HUES6 (cell line): ENCODE data around the gene ALPL.
"Not testable (repeated sequence)": the region's sequence is repeated elsewhere in the genome, so short reads cannot be mapped to it uniquely, and the experiment has no call there.

ENCODE experiments used
- H3K27ac ChIP-seq: 2 replicates; pipeline ENCODE4 v1.7.0; 2013; ENCODE audit warnings: low read depth, mild to moderate bottlenecking, low read length, inconsistent platforms
- H3K27me3 ChIP-seq: 2 replicates; pipeline ENCODE4 v1.6.1; 2013; ENCODE audit warnings: low read length; ENCODE audit not compliant: control insufficient read depth, insufficient read depth
- H3K36me3 ChIP-seq: 2 replicates; pipeline ENCODE4 v1.6.1; 2013; ENCODE audit warnings: low read length; ENCODE audit not compliant: control insufficient read depth, insufficient read depth
- H3K4me1 ChIP-seq: 2 replicates; pipeline ENCODE4 v1.6.1; 2013; ENCODE audit warnings: low read length; ENCODE audit not compliant: control insufficient read depth, insufficient read depth
- H3K4me3 ChIP-seq: 2 replicates; pipeline ENCODE4 v1.5.1; 2013; ENCODE audit warnings: low read depth, low read length
- H3K9ac ChIP-seq: one replicate; pipeline ENCODE4 v1.6.1; 2013; ENCODE audit warnings: mild to moderate bottlenecking, low read length
- H3K9me3 ChIP-seq: 2 replicates; pipeline ENCODE4 v1.6.1; 2013; ENCODE audit warnings: low read depth, low read length; ENCODE audit not compliant: control insufficient read depth, insufficient read depth

ALPL gene

GRCh38 chr1:21519486-21520070, 10.4 kb downstream of the ALPL start:
- peaks cover 41% of the 10 kb centered on the region for H3K4me1 ChIP-seq
- not testable (repeated sequence) for H3K27me3 ChIP-seq, H3K36me3 ChIP-seq, H3K9me3 ChIP-seq, H3K4me3 ChIP-seq, H3K9ac ChIP-seq
- 0 out of 2 replicates have a peak overlapping the region, but pooled peaks have one; percentile 47 for H3K27ac ChIP-seq

- H3K36me3 ChIP-seq, result no peaks in the 10 kb centered on the region
- H3K9me3 ChIP-seq, result no peaks in the 10 kb centered on the region
- H3K4me3 ChIP-seq, result no peak overlapping the region
- H3K4me1 ChIP-seq, result peaks cover 48% of the 10 kb centered on the region
- no peak overlapping the region for H3K9ac ChIP-seq
- no peaks in the 10 kb centered on the region for H3K27me3 ChIP-seq
- no peak overlapping the region for H3K27ac ChIP-seq
These were observed 11.9 kb downstream of the ALPL start for GRCh38 chr1:21520899-21521716.

GRCh38 chr1:21521717-21522060, 12.5 kb downstream of the ALPL start:
- H3K9me3 ChIP-seq, result no peaks in the 10 kb centered on the region
- H3K36me3 ChIP-seq, result no peaks in the 10 kb centered on the region
- H3K4me3 ChIP-seq, result no peak overlapping the region
- no peak overlapping the region for H3K27ac ChIP-seq
- peaks cover 45% of the 10 kb centered on the region for H3K4me1 ChIP-seq
- H3K27me3 ChIP-seq, result no peaks in the 10 kb centered on the region
- H3K9ac ChIP-seq, result no peak overlapping the region

- no peak overlapping the region for H3K9ac ChIP-seq
- no peaks in the 10 kb centered on the region for H3K27me3 ChIP-seq
- no peaks in the 10 kb centered on the region for H3K9me3 ChIP-seq
- no peak overlapping the region for H3K4me3 ChIP-seq
- H3K27ac ChIP-seq, result no peak overlapping the region
- H3K36me3 ChIP-seq, result no peaks in the 10 kb centered on the region
- peaks cover 43% of the 10 kb centered on the region for H3K4me1 ChIP-seq
These were observed 13.4 kb downstream of the ALPL start for GRCh38 chr1:21522525-21523038.

- Histone ChIP-seq H3K36me3 (no peaks in the 10 kb centered on the region), H3K9ac (no peak overlapping the region), H3K9me3 (no peaks in the 10 kb centered on the region), H3K4me3 (no peak overlapping the region), H3K4me1 (peaks cover 36% of the 10 kb centered on the region), H3K27ac (no peak overlapping the region), H3K27me3 (no peaks in the 10 kb centered on the region)
These were observed 14.1 kb downstream of the ALPL start for GRCh38 chr1:21523297-21523813.

GRCh38 chr1:21524220-21524619, 15.0 kb downstream of the ALPL start:
- Histone ChIP-seq H3K36me3 (no peaks in the 10 kb centered on the region), H3K4me3 (no peak overlapping the region), H3K4me1 (peaks cover 28% of the 10 kb centered on the region), H3K27ac (no peak overlapping the region), H3K9me3 (no peaks in the 10 kb centered on the region), H3K9ac (no peak overlapping the region), H3K27me3 (no peaks in the 10 kb centered on the region)

GRCh38 chr1:21524686-21525339, 15.6 kb downstream of the ALPL start:
- no peak overlapping the region for H3K4me3 ChIP-seq
- H3K9ac ChIP-seq, result no peak overlapping the region

GRCh38 chr1:21525340-21525717, 16.1 kb downstream of the ALPL start:
- no peaks in the 10 kb centered on the region for H3K27me3 ChIP-seq
- no peaks in the 10 kb centered on the region for H3K36me3 ChIP-seq
- no peak overlapping the region for H3K9ac ChIP-seq
- peaks cover 24% of the 10 kb centered on the region for H3K4me1 ChIP-seq
- H3K9me3 ChIP-seq, result no peaks in the 10 kb centered on the region
- no peak overlapping the region for H3K4me3 ChIP-seq
- H3K27ac ChIP-seq, result no peak overlapping the region

More at GRCh38 chr1:21524686-21525339, 15.6 kb downstream of the ALPL start:
- H3K36me3 ChIP-seq, result no peaks in the 10 kb centered on the region
- peaks cover 22% of the 10 kb centered on the region for H3K4me1 ChIP-seq
- H3K27me3 ChIP-seq, result no peaks in the 10 kb centered on the region
- H3K27ac ChIP-seq, result no peak overlapping the region
- no peaks in the 10 kb centered on the region for H3K9me3 ChIP-seq

GRCh38 chr1:21526441-21526840, 17.2 kb downstream of the ALPL start:
- Histone ChIP-seq H3K9me3 (no peaks in the 10 kb centered on the region), H3K4me3 (no peak overlapping the region), H3K9ac (no peak overlapping the region), H3K36me3 (no peaks in the 10 kb centered on the region), H3K27ac (no peak overlapping the region), H3K27me3 (no peaks in the 10 kb centered on the region), H3K4me1 (peaks cover 21% of the 10 kb centered on the region)

- no peak overlapping the region for H3K9ac ChIP-seq
- H3K27ac ChIP-seq, result no peak overlapping the region
- H3K36me3 ChIP-seq, result no peaks in the 10 kb centered on the region
- no peaks in the 10 kb centered on the region for H3K9me3 ChIP-seq
- no peaks in the 10 kb centered on the region for H3K27me3 ChIP-seq
- H3K4me3 ChIP-seq, result no peak overlapping the region
- peaks cover 18% of the 10 kb centered on the region for H3K4me1 ChIP-seq
These were observed 21.3 kb downstream of the ALPL start for GRCh38 chr1:21530368-21531016.
